LNCAP (cell line): ENCODE data around the gene MLLT3.

Experiments
- TF ChIP-seq, protein P1 (sequence below): fragments of 450-650 bp; IDR thresholded peaks from 2 replicates; pipeline ENCODE4 v1.5.1; 2017; ENCODE audit warnings: mild to moderate bottlenecking

MLLT3 gene

DNA sequence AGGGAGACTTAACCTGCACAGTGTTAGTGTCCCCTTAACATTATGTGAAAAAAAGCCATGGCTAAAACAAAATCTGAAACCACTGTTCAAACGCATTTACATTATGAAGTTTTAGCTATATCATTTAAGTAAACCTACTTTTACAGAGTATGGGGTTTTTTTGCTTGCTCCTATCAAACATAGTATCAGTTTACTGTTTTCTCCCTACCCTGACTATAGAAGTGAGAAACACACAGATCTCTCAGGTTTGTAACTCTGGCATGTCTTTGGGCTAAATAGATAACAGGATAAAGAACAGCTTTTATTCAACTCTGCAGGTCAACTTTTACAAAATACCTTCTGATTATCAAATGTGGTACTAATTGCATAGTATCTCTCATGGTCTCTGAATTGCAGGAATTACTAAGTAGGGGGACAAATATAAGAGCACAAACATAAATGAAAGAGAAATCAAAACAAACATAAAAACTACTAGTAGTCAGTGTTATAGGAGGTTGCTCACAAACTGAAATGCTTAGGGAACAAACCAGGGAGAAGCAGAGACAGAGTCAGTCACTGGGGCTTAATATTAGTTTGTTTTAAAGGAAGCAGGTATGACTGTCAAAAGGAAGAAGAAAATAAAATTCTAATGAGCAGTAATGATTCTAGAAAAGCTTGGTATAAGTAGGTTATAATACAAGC lies 155.8 kb downstream of the MLLT3 start:
- TF ChIP-seq, protein P1, sequence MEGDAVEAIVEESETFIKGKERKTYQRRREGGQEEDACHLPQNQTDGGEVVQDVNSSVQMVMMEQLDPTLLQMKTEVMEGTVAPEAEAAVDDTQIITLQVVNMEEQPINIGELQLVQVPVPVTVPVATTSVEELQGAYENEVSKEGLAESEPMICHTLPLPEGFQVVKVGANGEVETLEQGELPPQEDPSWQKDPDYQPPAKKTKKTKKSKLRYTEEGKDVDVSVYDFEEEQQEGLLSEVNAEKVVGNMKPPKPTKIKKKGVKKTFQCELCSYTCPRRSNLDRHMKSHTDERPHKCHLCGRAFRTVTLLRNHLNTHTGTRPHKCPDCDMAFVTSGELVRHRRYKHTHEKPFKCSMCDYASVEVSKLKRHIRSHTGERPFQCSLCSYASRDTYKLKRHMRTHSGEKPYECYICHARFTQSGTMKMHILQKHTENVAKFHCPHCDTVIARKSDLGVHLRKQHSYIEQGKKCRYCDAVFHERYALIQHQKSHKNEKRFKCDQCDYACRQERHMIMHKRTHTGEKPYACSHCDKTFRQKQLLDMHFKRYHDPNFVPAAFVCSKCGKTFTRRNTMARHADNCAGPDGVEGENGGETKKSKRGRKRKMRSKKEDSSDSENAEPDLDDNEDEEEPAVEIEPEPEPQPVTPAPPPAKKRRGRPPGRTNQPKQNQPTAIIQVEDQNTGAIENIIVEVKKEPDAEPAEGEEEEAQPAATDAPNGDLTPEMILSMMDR = no peak

DNA sequence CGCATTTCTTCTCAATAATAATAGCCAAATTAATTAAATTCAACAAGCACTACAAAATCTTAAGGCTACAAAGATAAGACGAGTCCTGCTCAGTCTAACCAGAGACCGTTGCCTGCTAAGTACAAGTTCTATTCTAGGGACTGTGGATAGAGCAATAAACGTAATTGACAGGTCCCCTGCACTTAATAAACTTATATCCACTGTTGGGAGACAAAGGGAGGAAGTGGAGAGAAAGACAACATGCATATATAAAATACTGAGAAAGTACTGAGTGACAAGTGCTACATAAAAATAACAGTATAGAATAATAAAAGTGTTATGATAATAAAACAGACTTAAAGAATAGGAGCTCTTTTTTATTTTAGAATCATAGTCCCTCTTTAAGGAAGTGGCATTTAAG lies 158.1 kb downstream of the MLLT3 start:
- TF ChIP-seq, protein P1 = no peak

DNA sequence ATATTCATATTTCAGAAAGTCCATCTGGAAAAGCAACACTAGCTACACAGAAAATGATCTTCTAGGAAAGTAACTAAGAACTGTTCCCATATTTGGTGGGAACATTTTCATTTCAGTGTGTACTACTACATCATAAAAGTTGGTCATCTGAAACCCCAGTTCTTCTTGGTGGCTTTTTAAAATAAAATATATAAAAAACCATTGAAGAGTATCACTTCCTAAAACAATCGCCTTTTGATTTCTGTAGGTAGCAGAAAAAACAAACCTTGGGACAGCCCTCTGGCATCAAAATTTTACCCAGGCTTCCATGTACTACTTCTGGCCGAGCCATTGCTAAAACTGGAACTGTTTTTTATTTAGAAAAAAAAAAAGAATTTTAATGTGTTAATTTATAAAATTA lies 158.5 kb downstream of the MLLT3 start:
- TF ChIP-seq, protein P1 = no peak

DNA sequence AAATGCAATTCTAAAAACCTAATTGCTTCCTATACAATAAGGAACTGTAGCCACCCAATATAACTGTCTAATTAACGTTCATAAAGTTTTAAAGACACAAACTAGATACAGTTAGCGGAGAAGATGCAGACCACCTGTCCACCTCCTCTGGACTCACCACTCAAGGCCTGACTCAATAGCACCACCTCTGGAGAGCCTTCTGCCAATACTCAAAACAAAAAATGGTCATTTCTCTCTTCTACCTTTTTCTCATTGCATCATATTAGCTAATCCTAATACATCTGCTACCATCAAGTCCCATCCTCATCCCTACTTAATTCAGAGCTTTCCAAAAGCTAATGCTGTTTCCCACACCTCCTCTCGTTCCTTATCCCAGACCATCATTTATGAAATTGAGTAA lies 159.9 kb downstream of the MLLT3 start:
- TF ChIP-seq, protein P1 = 0 out of 2 replicates have a peak, but pooled peaks have one; percentile 14

DNA sequence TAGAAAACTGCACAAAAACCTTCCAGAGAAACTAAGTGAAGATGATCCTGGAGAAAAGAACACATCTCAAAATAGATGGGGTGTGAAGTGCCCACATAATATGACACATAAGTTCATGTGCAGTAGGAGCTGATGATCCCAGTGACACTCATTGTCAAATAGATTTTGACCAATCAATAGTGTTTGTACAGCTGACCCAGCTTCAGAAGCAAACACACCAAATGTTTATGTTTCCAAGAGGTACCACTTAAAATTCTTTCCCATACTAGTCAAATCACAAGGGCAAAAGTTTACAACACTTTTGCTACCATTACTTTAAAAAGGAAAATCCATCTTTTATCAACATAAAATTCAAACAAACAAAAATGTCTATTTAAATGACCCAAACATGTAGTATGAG lies 175.0 kb downstream of the MLLT3 start:
- TF ChIP-seq, protein P1 = no peak

DNA sequence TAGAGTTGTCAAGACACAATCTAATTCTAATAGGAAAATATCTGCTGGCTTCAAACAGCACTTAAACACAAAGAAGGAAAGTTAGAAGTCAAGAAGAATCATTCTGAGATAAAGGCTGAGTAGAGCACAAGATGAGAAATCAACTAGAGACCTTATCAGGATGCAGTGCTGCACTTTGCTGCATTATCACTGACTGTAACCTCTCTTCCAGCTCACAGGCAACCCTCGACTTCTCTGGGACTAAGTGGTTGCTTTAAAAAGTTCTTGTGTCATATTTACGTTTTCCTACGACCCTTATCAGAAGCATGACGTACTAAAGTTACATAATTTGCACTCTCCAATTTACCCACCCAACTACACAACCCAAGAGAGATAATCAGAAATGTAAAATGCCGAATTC lies 176.1 kb downstream of the MLLT3 start:
- TF ChIP-seq, protein P1 = no peak

DNA sequence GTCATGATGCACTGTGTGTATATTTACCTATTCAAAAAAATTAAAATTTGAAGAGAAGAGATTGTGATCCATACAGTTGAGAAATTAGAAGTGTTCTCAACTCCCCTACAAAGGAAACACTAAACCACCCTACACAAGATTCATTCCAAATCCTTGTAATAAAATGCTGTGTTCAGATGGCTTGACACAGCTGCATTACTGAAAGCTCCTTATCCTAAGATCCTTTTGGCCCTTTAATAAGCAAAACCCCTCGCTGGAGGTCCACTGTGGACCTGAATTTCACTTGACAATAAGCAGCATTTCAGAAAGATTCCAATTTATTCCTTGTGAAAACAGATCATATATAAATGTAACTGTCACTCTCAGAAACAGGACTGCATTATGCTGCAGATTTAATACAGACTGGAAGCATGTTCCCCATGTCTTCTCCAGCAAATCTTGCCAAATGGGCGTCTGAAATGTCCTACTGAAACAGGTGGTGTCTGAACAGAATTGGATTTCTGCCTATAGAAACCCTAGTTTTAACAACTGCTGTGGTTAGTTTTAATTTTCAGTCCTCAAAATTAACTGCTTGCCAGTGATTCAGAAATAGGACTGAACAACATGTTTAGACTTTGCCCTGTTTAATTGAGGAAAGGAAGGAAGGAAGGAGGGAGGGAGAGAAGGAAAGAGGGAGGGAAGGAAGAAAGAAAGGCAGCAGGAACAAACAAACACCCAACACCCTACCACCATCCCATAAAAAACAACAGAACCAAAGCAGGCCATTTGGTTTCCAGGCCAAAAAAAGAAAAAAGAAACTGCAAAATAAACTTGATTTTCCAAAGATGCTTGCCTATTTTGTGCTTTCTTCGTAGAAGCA lies 179.6 kb downstream of the MLLT3 start:
- TF ChIP-seq, protein P1 = no peak
